GM12892 (cell line): ENCODE results near the gene TRIM5.

Experiments
- POLR2A ChIP-seq: IDR thresholded peaks from 2 replicates; pipeline ENCODE4 v1.6.1; 2011; ENCODE audit warnings: low read depth, low read length, control low read depth
- POLR2AphosphoS5 ChIP-seq: IDR thresholded peaks from 2 replicates; pipeline ENCODE4 v1.6.1; 2011; ENCODE audit warnings: low read depth, low read length, control low read depth
- TAF1 ChIP-seq: IDR thresholded peaks from 2 replicates; pipeline ENCODE4 v1.6.1; 2011; ENCODE audit warnings: low read depth, mild to moderate bottlenecking, control low read depth, low read length, borderline replicate concordance

DNA sequence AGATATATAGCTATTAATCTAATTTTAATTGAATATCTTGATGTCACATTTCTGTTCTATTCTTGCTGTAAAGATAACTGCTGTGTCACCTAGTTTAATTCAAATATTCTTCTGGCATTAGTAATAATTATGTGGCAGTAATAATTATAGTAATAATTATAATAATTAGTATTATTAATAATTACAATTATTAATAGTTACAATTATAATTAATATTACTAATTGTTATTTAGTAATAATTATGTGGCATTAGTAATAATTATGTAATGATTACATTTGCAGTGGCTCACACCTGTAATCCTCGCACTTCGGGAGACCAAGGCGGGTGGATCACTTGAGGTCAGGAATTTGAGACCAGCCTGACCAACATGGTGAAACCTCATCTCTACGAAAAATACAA is 1.6 kb upstream of the TRIM5 start:
- TF ChIP-seq POLR2AphosphoS5 = no peak
- TF ChIP-seq POLR2A = no peak
- no peak for TF ChIP-seq TAF1
